Measurements from ENCODE around the gene TMA7B.
"Not testable (repeated sequence)": the region's sequence is repeated elsewhere in the genome, so short reads cannot be mapped to it uniquely, and the experiment has no call there.

Gene TMA7B

GRCh38 chr22:39989633-39990032 lies 29.4 kb downstream of the TMA7B start:
- no peak overlapping the region for H3K4me3 ChIP-seq (ENCODE audit: low read depth, low read length)
- DNase-seq (ENCODE audit: low read depth) = no peak
- TF ChIP-seq CTCF (IDR thresholded peaks at IDR 0.05; ENCODE audit: low read depth, low read length, missing control alignments) = no peak

GRCh38 chr22:39990686-39991085 lies 30.5 kb downstream of the TMA7B start:
- DNase-seq (ENCODE audit: low read depth) = no peak
- no peak for TF ChIP-seq CTCF (IDR thresholded peaks at IDR 0.05; ENCODE audit: low read depth, low read length, missing control alignments)
- no peak overlapping the region for H3K4me3 ChIP-seq (ENCODE audit: low read depth, low read length)

GRCh38 chr22:39991159-39991860 lies 31.1 kb downstream of the TMA7B start:
- DNase-seq (ENCODE audit: low read depth) = no peak
- no peak for TF ChIP-seq CTCF (IDR thresholded peaks at IDR 0.05; ENCODE audit: low read depth, low read length, missing control alignments)

GRCh38 chr22:39992088-39992826 lies 32.1 kb downstream of the TMA7B start:
- no peak overlapping the region for H3K4me3 ChIP-seq (ENCODE audit: low read depth, low read length)
- DNase-seq (ENCODE audit: low read depth) = no peak

More at GRCh38 chr22:39991159-39991860, 31.1 kb downstream of the TMA7B start:
- no peak overlapping the region for H3K4me3 ChIP-seq (ENCODE audit: low read depth, low read length)

GRCh38 chr22:39992894-39993293 lies 32.7 kb downstream of the TMA7B start:
- not testable (repeated sequence) for H3K4me3 ChIP-seq (ENCODE audit: low read depth, low read length); DNase-seq (ENCODE audit: low read depth)

More at GRCh38 chr22:39992088-39992826, 32.1 kb downstream of the TMA7B start:
- no peak for TF ChIP-seq CTCF (IDR thresholded peaks at IDR 0.05; ENCODE audit: low read depth, low read length, missing control alignments)

GRCh38 chr22:39994041-39994565 lies 33.9 kb downstream of the TMA7B start:
- TF ChIP-seq CTCF (IDR thresholded peaks at IDR 0.05; ENCODE audit: low read depth, low read length, missing control alignments) = no peak
- no peak for DNase-seq (ENCODE audit: low read depth)
- no peak overlapping the region for H3K4me3 ChIP-seq (ENCODE audit: low read depth, low read length)

GRCh38 chr22:39994566-39995392 lies 34.6 kb downstream of the TMA7B start, which contains the start of gene FAM83F:
Gene FAM83F, plus strand, starts transcription at chr22:39994954. Its CDS starts 89 bp downstream, at chr22:39995043.
- no peak for DNase-seq (ENCODE audit: low read depth)
- no peak for TF ChIP-seq CTCF (IDR thresholded peaks at IDR 0.05; ENCODE audit: low read depth, low read length, missing control alignments)
- no peak within 1 kb of the TSS for H3K4me3 ChIP-seq (ENCODE audit: low read depth, low read length)
